Small intestine (tissue), 7 donors: ENCODE results near the gene LAD1. TPM values are rescaled to one million over a fixed set of nuclear protein-coding genes. Genes with fewer than 3 reads are reported as not detected.

Experiments
- DNase-seq, 2 donors: peaks; one replicate each; pipeline versions ENCODE4 v3.0.0 to v3.0.0-alpha.2; 2013
- FAIRE-seq: peaks from 2 replicates; lab custom pipeline; 2012; peaks lifted over from hg19 to GRCh38; lab: Jason Lieb, UNC
- H3K27ac ChIP-seq, 3 donors: one replicate each; pipeline ENCODE4 v1.5.1; 2013; ENCODE audit warnings: low read length in 2 of 3, mild to moderate bottlenecking in 2 of 3, control low read depth in 1 of 3, inconsistent platforms in 1 of 3, low read depth in 1 of 3, moderate library complexity in 1 of 3
- H3K27me3 ChIP-seq, 3 donors: one replicate each; pipeline ENCODE4 v1.6.1; 2013; ENCODE audit warnings: low read length in 3 of 3, inconsistent platforms in 1 of 3; ENCODE audit not compliant: control insufficient read depth in 3 of 3, insufficient read depth in 3 of 3
- H3K36me3 ChIP-seq, 3 donors: one replicate each; pipeline ENCODE4 v1.6.1; 2013; ENCODE audit warnings: low read length in 3 of 3, inconsistent platforms in 1 of 3, low read depth in 1 of 3, mild to moderate bottlenecking in 1 of 3, moderate library complexity in 1 of 3; ENCODE audit not compliant: control insufficient read depth in 3 of 3, insufficient read depth in 2 of 3
- H3K4me1 ChIP-seq, 3 donors: one replicate each; pipeline ENCODE4 v1.6.1; 2013; ENCODE audit warnings: low read length in 2 of 3, inconsistent platforms in 1 of 3, low read depth in 1 of 3, mild to moderate bottlenecking in 1 of 3, moderate library complexity in 1 of 3; ENCODE audit not compliant: control insufficient read depth in 3 of 3, insufficient read depth in 2 of 3
- H3K4me3 ChIP-seq, 3 donors: one replicate each; pipeline ENCODE4 v1.5.1; 2013; ENCODE audit warnings: low read length in 3 of 3, control low read depth in 1 of 3, inconsistent platforms in 1 of 3, low read depth in 1 of 3, mild to moderate bottlenecking in 1 of 3, moderate library complexity in 1 of 3
- H3K9me3 ChIP-seq, 2 donors: one replicate each; pipeline ENCODE4 v1.6.1; 2013; ENCODE audit warnings: low read depth in 1 of 2, low read length in 1 of 2; ENCODE audit not compliant: control insufficient read depth in 2 of 2, insufficient read depth in 1 of 2
- WGBS, 3 donors: extraction: QIAGEN DNeasy Blood & Tissue Kit; methylation state at CpG; one replicate each; pipeline ENCODE4 v1.1.7; 2013; 5-methylcytosine and 5-hydroxymethylcytosine counted together
- polyA plus RNA-seq, 4 donors: library from polyadenylated mRNA; stranded (reverse) in 3 of 4; unstranded in 1 of 4; fragments of 200-250 nt in 3 of 4; fragments of 120-200 nt in 1 of 4; gene quantifications; one replicate each; pipeline versions ENCODE4 v1.2.1 to v1.2.3, GENCODE V29; 2013
- donor health status: healthy with polysubstance abuse.
- donor health status: control.
- donor health status: control.
- donor health status: Bipolar disorder and iron deficiency.
- donor health status: healthy.

Gene LAD1
- polyA plus RNA-seq, 4 donors, result 108 to 138 (median 131) TPM

- Histone ChIP-seq H3K4me3 (no peak overlapping the region), H3K4me1 (peaks cover 0 to 16% (median 2%) of the 10 kb centered on the region in 3 donors), H3K9me3 (peaks cover 0 to 4% of the 10 kb centered on the region in 2 donors), H3K27me3 (no peaks in the 10 kb centered on the region), H3K27ac (no peak overlapping the region), H3K36me3 (peaks cover 0 to 59% (median 0%) of the 10 kb centered on the region in 3 donors)
- FAIRE-seq (no peak), DNase-seq (no peak)
- WGBS, 3 donors, result 95 to 97% (median 96%) methylated on average over 12 of the region's 12 CpGs
These were observed 12.2 kb upstream of the LAD1 start for GRCh38 chr1:201411292-201411691.

- H3K27ac ChIP-seq, result no peak overlapping the region
- no peaks in the 10 kb centered on the region for H3K27me3 ChIP-seq
- H3K4me1 ChIP-seq, result peaks cover 0 to 33% (median 2%) of the 10 kb centered on the region in 3 donors
- FAIRE-seq (no peak), DNase-seq (no peak)
- H3K36me3 ChIP-seq, result peaks cover 0 to 50% (median 0%) of the 10 kb centered on the region in 3 donors
- WGBS, 3 donors, result 78 to 82% (median 80%) methylated on average over 8 of the region's 8 CpGs
- H3K4me3 ChIP-seq, result no peak overlapping the region
- H3K9me3 ChIP-seq, result no peaks in the 10 kb centered on the region
These were observed 10.3 kb upstream of the LAD1 start for GRCh38 chr1:201409440-201409839.

- DNase-seq (no peak), FAIRE-seq (no peak)
- 77 to 88% (median 78%) methylated on average over 3 of the region's 3 CpGs for WGBS, 3 donors
- H3K27me3 ChIP-seq, result no peaks in the 10 kb centered on the region
- no peaks in the 10 kb centered on the region for H3K9me3 ChIP-seq
- no peak overlapping the region for H3K27ac ChIP-seq
- peaks cover 0 to 45% (median 0%) of the 10 kb centered on the region in 3 donors for H3K36me3 ChIP-seq
- no peak overlapping the region for H3K4me3 ChIP-seq
- peaks cover 2 to 39% (median 3%) of the 10 kb centered on the region in 3 donors for H3K4me1 ChIP-seq
These were observed 9.7 kb upstream of the LAD1 start for GRCh38 chr1:201408834-201409200.

- H3K27me3 ChIP-seq, result no peaks in the 10 kb centered on the region
- no peaks in the 10 kb centered on the region for H3K9me3 ChIP-seq
- H3K4me1 ChIP-seq, result peaks cover 2 to 41% (median 5%) of the 10 kb centered on the region in 3 donors
- peaks cover 0 to 45% (median 0%) of the 10 kb centered on the region in 3 donors for H3K36me3 ChIP-seq
- whole genome bisulfite sequencing, 3 donors, result 26 to 37% (median 35%) methylated on average over 10 to 11 of the region's 11 CpGs
- H3K4me3 ChIP-seq, result no peak overlapping the region
- FAIRE-seq (no peak), DNase-seq (peak; percentile 83 to 89)
- H3K27ac ChIP-seq, result no peak overlapping the region
These were observed 9.2 kb upstream of the LAD1 start for GRCh38 chr1:201408176-201408833.

- Histone ChIP-seq H3K36me3 (peaks cover 0 to 40% (median 0%) of the 10 kb centered on the region in 3 donors), H3K9me3 (no peaks in the 10 kb centered on the region), H3K4me3 (no peak overlapping the region), H3K4me1 (peaks cover 2 to 53% (median 5%) of the 10 kb centered on the region in 3 donors), H3K27ac (peak overlapping the region; percentile 62 to 98 (median 77)), H3K27me3 (no peaks in the 10 kb centered on the region)
- DNase-seq, result peak; percentile 82 to 91
- no peak for FAIRE-seq
- WGBS, 3 donors, result 10 to 60% (median 47%) methylated on average over 8 of the region's 8 CpGs
These were observed 7.8 kb upstream of the LAD1 start for GRCh38 chr1:201406831-201407406.

- WGBS, 3 donors, result 19 to 53% (median 40%) methylated on average over 10 of the region's 10 CpGs
- H3K36me3 ChIP-seq, result peaks cover 0 to 38% (median 0%) of the 10 kb centered on the region in 3 donors
- H3K4me1 ChIP-seq, result peaks cover 5 to 68% (median 5%) of the 10 kb centered on the region in 3 donors
- no peaks in the 10 kb centered on the region for H3K9me3 ChIP-seq
- FAIRE-seq, result no peak
- peak overlapping the region; percentile 91 to 98 (median 96) for H3K27ac ChIP-seq
- peak; percentile 96 for DNase-seq
- no peaks in the 10 kb centered on the region for H3K27me3 ChIP-seq
- H3K4me3 ChIP-seq, result no peak overlapping the region
These were observed 6.3 kb upstream of the LAD1 start for GRCh38 chr1:201405484-201405831.

GRCh38 chr1:201404722-201405483 is 5.8 kb upstream of the LAD1 start:
- Histone ChIP-seq H3K4me1 (peaks cover 5 to 72% (median 5%) of the 10 kb centered on the region in 3 donors), H3K27me3 (peaks cover 0 to 3% (median 0%) of the 10 kb centered on the region in 3 donors), H3K4me3 (peak overlapping the region in 1 of 3 donors; percentile 20), H3K9me3 (no peaks in the 10 kb centered on the region), H3K36me3 (peaks cover 0 to 32% (median 0%) of the 10 kb centered on the region in 3 donors), H3K27ac (peak overlapping the region; percentile 91 to 98 (median 96))
- 13 to 67% (median 27%) methylated on average over 11 of the region's 11 CpGs for WGBS, 3 donors
- DNase-seq, result peak; percentile 54 to 93
- FAIRE-seq, result no peak

GRCh38 chr1:201404055-201404454 is 4.9 kb upstream of the LAD1 start:
- peak overlapping the region; percentile 72 to 98 (median 96) for H3K27ac ChIP-seq
- peaks cover 5 to 72% (median 5%) of the 10 kb centered on the region in 3 donors for H3K4me1 ChIP-seq
- no peak for FAIRE-seq

More at GRCh38 chr1:201404055-201404454, 4.9 kb upstream of the LAD1 start:
- 24 to 37% (median 25%) methylated on average over 7 of the region's 7 CpGs for WGBS, 3 donors
- peak overlapping the region in 1 of 3 donors; percentile 2 for H3K4me3 ChIP-seq
- peaks cover 0 to 26% (median 0%) of the 10 kb centered on the region in 3 donors for H3K36me3 ChIP-seq
- H3K9me3 ChIP-seq, result no peaks in the 10 kb centered on the region
- peak; percentile 43 to 47 for DNase-seq
- H3K27me3 ChIP-seq, result peaks cover 0 to 5% (median 5%) of the 10 kb centered on the region in 3 donors
